ENCODE data around the gene GNG8. TPM values are rescaled to one million over a fixed set of nuclear protein-coding genes. Genes with fewer than 3 reads are reported as not detected.

GNG8 gene
- total and polyA plus RNA-seq, 8 donors = 5.8 to 16.0 (median 8.9) TPM; not detected in 2

DNA sequence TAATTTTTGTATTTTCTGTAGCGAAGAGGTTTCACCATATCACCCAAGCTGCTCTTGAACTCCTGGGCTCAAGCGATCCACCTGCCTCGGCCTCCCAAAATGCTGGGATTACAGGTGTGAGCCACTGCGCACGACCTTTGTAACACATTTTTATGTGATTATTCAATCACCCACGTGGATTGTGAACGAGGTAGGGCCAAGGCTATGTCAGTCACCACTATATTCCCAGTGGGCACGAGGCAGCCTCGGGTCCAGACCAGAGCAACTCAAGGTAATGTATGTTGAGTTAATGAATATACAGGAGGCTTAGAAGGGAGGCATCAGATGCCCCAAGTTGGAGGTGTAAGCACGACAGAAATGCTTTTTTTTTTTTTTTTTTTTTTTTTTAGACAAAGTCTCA lies 20.0 kb downstream of the GNG8 start:
- no peak for ATAC-seq
- H3K9me3 ChIP-seq = no peaks in the 10 kb centered on the region
- H3K36me3 ChIP-seq = no peaks in the 10 kb centered on the region
- intact Hi-C loops (cut with DNase I) = no loop called here
- H3K4me3 ChIP-seq = no peak overlapping the region
- H3K4me1 ChIP-seq = peaks cover 17 to 65% of the 10 kb centered on the region in 2 donors
- H3K27me3 ChIP-seq = no peaks in the 10 kb centered on the region
- H3K27ac ChIP-seq = no peak overlapping the region
- TF ChIP-seq, protein P1, sequence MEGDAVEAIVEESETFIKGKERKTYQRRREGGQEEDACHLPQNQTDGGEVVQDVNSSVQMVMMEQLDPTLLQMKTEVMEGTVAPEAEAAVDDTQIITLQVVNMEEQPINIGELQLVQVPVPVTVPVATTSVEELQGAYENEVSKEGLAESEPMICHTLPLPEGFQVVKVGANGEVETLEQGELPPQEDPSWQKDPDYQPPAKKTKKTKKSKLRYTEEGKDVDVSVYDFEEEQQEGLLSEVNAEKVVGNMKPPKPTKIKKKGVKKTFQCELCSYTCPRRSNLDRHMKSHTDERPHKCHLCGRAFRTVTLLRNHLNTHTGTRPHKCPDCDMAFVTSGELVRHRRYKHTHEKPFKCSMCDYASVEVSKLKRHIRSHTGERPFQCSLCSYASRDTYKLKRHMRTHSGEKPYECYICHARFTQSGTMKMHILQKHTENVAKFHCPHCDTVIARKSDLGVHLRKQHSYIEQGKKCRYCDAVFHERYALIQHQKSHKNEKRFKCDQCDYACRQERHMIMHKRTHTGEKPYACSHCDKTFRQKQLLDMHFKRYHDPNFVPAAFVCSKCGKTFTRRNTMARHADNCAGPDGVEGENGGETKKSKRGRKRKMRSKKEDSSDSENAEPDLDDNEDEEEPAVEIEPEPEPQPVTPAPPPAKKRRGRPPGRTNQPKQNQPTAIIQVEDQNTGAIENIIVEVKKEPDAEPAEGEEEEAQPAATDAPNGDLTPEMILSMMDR (IDR thresholded peaks at IDR 0.05) = no peak
- no peak for DNase-seq

DNA sequence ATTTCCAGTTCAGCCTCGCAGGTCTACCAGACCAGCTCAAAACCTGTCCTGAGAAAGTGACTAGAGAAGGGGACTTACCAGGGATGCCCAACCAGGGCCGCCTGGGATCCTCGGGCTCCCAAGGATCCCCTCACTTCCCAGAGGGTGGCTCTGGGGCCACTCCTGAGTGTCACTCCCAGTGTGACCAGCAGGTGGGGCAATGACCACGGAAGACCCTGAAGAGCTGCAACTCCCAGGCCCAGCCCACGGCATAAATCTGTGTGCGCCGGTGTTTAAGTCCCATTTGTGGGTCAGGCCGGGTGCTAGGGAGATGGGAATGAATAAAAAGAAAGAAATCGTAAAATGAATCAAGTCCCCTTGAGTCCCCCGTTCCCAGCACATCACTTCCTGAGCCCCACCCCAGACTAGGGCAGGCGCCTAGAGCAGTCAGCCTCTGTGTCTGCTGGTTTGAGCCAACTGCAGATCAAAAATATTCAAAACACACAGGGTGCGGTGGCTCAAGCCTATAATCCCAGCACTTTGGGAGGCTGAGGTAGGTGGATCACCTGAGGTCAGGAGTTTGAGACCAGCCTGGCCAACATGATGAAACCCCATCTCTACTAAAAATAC lies 21.8 kb downstream of the GNG8 start:
- Histone ChIP-seq H3K9me3 (no peaks in the 10 kb centered on the region), H3K4me3 (no peak overlapping the region), H3K27me3 (no peaks in the 10 kb centered on the region), H3K4me1 (peaks cover 17 to 51% of the 10 kb centered on the region in 2 donors), H3K36me3 (peaks cover 0 to 14% of the 10 kb centered on the region in 2 donors), H3K27ac (no peak overlapping the region)
- TF ChIP-seq, protein P1 (IDR thresholded peaks at IDR 0.05) = peak; percentile 85 to 93
- DNase-seq = peak; percentile 71 to 92 (median 84)
- ATAC-seq = peak; percentile 90
- intact Hi-C loops (cut with DNase I) = no loop called here

DNA sequence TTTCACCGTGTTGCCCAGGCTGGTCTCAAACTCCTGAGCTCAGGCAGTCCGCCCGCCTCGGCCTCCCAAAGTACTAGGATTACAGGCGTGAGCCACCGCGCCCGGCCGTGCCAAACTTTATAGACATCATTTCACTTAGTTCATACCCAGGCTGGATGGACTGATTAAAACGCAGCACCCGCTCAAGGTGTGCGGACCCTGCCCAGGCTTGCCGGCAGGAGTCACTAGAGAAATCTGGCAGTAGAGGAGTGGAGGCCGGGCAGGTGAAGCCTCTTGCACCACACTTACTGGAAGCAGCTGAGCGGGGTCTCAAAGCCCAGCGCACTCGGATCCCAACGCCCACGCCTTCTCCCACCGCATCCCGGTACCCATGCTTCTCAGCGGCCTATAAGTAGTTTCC lies 22.5 kb downstream of the GNG8 start:
- TF ChIP-seq, protein P1 (IDR thresholded peaks at IDR 0.05) = no peak
- ATAC-seq = no peak
- no peak for DNase-seq
- Histone ChIP-seq H3K27ac (no peak overlapping the region), H3K9me3 (no peaks in the 10 kb centered on the region), H3K27me3 (no peaks in the 10 kb centered on the region), H3K36me3 (peaks cover 0 to 21% of the 10 kb centered on the region in 2 donors), H3K4me1 (peaks cover 11 to 44% of the 10 kb centered on the region in 2 donors), H3K4me3 (no peak overlapping the region)
- intact Hi-C loops (cut with DNase I) = no loop called here

DNA sequence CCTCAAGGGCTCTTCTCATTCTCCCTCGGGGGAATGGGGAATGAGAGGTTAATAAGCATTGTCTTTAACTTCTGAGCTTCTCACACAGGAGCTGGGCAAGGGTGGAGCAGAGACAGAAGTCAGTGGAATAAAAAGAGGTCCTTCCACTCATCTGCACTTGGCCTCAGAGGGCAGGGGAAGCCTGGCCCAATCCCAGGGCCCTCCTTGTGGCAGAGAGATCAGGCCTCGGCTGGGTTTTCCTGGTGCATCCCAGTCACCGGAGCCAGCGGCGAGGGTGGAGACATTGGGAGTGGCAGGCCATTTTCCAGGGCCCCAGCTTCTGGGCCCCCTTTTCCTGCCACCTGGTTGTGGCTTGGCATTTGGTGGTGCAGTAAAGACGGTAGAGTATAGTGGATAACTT lies 24.2 kb downstream of the GNG8 start:
- no peak overlapping the region for H3K4me3 ChIP-seq
- TF ChIP-seq, protein P1 (IDR thresholded peaks at IDR 0.05) = no peak
- H3K36me3 ChIP-seq = peaks cover 0 to 38% of the 10 kb centered on the region in 2 donors
- peaks cover 9 to 32% of the 10 kb centered on the region in 2 donors for H3K4me1 ChIP-seq
- H3K27me3 ChIP-seq = no peaks in the 10 kb centered on the region
- no peaks in the 10 kb centered on the region for H3K9me3 ChIP-seq
- ATAC-seq (no peak), DNase-seq (peak in 1 of 4 donors; percentile 31)
- no peak overlapping the region for H3K27ac ChIP-seq
- intact Hi-C loops (cut with DNase I) = no loop called here

DNA sequence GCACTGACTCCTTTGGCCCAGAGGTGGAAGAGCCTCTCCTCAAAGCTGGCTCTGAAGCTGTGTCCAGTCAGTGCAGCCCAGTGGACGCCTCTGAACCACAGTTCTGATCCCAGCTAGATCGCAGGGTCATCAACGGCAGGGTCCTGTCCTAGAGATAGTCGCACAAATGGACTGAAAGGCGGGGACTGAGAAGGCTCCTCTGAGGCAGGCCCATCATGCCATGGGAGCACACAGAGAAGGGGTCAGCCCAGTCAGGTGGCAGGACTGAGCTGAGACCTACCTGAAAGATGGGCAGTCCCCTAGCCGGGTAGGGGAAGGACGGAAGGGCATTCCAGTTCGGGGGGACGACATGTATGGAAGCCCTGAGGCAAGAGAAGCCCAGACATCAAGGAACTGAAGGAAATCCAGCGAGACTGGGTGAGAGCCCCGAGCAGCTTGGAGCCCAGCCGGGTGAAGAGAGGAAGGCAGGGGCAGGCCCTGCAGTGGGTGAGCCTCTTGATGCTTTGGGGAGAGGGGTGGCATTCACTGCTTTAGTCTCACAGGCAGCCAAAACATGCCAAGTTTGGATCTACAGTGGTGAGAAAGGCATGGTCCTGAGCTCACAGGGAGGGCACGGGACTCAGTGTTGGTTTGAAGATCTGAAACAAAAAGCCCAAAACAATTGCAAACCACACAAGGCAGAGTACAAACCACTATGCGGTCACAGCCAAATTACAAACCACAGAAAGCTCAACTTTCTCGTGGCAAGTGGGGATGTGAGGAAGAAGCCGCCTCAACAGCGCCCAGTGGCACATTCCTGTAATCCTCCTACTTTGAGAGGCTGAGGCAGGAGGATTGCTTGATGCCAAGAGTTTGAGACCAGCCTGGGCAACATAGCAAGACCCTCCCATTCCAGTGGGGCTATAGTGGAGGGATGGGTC lies 24.9 kb downstream of the GNG8 start:
- H3K27ac ChIP-seq = no peak overlapping the region
- no peaks in the 10 kb centered on the region for H3K27me3 ChIP-seq
- peak in 1 of 4 donors; percentile 27 for DNase-seq
- intact Hi-C loops (cut with DNase I) = no loop called here
- H3K4me3 ChIP-seq = no peak overlapping the region
- peaks cover 0 to 45% of the 10 kb centered on the region in 2 donors for H3K36me3 ChIP-seq
- ATAC-seq = no peak
- H3K9me3 ChIP-seq = no peaks in the 10 kb centered on the region
- TF ChIP-seq, protein P1 (IDR thresholded peaks at IDR 0.05) = no peak
- H3K4me1 ChIP-seq = peaks cover 4 to 26% of the 10 kb centered on the region in 2 donors
